Breast epithelium (tissue), 4 donors: ENCODE measurements around the gene ALG10B. TPM values are rescaled to one million over a fixed set of nuclear protein-coding genes. Genes with fewer than 3 reads are reported as not detected.

Experiments
- DNase-seq, 2 donors: peaks; one replicate each; pipeline ENCODE4 v3.0.0-alpha.2; 2019; ENCODE audit warnings: low spot score in 2 of 2
- H3K27ac ChIP-seq, 2 donors: fragments of 200-600 bp; sonication (generic) in 1 of 2; one replicate each; pipeline ENCODE4 v1.5.1; 2016 to 2019; ENCODE audit warnings: mild to moderate bottlenecking in 1 of 2
- H3K27me3 ChIP-seq, 2 donors: fragments of 200-600 bp; sonication (generic) in 1 of 2; one replicate each; pipeline versions ENCODE4 v1.5.1 to v1.6.0; 2017 to 2019; ENCODE audit warnings: control low read depth in 1 of 2, mild to moderate bottlenecking in 1 of 2
- H3K36me3 ChIP-seq: fragments of 200-600 bp; one replicate; pipeline ENCODE4 v1.5.1; 2019
- H3K4me1 ChIP-seq, 2 donors: fragments of 200-600 bp; sonication (generic); one replicate each; pipeline ENCODE4 v1.5.1; 2016 to 2019; ENCODE audit warnings: control low read depth in 1 of 2
- H3K4me3 ChIP-seq, 3 donors: fragments of 200-600 bp; sonication (generic); 1 replicate in 2 of 3; 2 replicates in 1 of 3; pipeline ENCODE4 v1.5.1; 2016 to 2019; ENCODE audit warnings: mild to moderate bottlenecking in 3 of 3, moderate library complexity in 2 of 3
- H3K9me3 ChIP-seq, 2 donors: fragments of 200-600 bp; sonication (generic) in 1 of 2; one replicate each; pipeline ENCODE4 v1.5.1; 2016 to 2019; ENCODE audit warnings: control low read depth in 1 of 2
- POLR2A ChIP-seq: fragments of 450-650 bp; IDR thresholded peaks from one replicate; pipeline ENCODE4 v1.6.1; 2016; ENCODE audit warnings: antibody characterized with exemption, mild to moderate bottlenecking, moderate library complexity
- POLR2AphosphoS5 ChIP-seq, 3 donors: sonication (generic); formaldehyde crosslinking; IDR thresholded peaks; one replicate each; pipeline ENCODE4 v1.6.1; 2017; ENCODE audit warnings: antibody characterized with exemption in 3 of 3
- intact Hi-C: fragments of 100-400 bp; cut with DNase I; formaldehyde crosslinking; loops from one replicate; pipeline ENCODE4 v1.15.1; 2023; ENCODE audit warnings: low total_unique reads
- total RNA-seq, 3 donors: library from RNA; depleted of rRNA; stranded (reverse); fragments of >200 nt; gene quantifications; one replicate each; pipeline ENCODE4 v1.1.0, GENCODE V29; 2016
- TF ChIP-seq, protein P1 (sequence below), 3 donors: fragments of 450-650 bp; IDR thresholded peaks; one replicate each; pipeline ENCODE4 v1.5.1; 2016 to 2017; ENCODE audit warnings: antibody characterized with exemption in 3 of 3, mild to moderate bottlenecking in 3 of 3, moderate library complexity in 3 of 3

ALG10B gene
- total RNA-seq, 3 donors from 2014 or later, result 4.6 to 7.5 (median 5.9) TPM

DNA sequence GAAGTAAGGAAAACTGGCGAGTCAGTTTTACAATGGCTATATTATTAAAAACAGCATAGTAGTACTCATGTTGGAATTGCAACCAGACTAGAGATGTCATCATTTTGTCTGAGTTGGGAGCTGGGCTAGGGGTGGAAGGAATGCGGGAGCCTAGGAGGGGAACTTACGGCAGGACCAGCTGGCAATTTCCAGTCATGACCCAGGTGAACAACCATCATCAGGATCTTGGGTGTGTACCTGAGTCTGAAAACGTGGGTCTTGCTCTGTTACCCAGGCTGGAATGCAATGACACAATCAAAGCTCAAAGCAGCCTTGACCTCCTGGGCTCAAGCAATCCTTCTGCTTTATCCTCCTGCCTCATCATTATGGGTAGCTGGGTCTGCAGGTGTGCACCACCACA, 50.9 kb downstream of the ALG10B start:
- Histone ChIP-seq H3K27me3 (no peaks in the 10 kb centered on the region), H3K36me3 (no peaks in the 10 kb centered on the region), H3K9me3 (no peaks in the 10 kb centered on the region), H3K27ac (no peak overlapping the region), H3K4me3 (no peak overlapping the region), H3K4me1 (no peaks in the 10 kb centered on the region)
- intact Hi-C loops, result no loop called here
- TF ChIP-seq, protein P1, sequence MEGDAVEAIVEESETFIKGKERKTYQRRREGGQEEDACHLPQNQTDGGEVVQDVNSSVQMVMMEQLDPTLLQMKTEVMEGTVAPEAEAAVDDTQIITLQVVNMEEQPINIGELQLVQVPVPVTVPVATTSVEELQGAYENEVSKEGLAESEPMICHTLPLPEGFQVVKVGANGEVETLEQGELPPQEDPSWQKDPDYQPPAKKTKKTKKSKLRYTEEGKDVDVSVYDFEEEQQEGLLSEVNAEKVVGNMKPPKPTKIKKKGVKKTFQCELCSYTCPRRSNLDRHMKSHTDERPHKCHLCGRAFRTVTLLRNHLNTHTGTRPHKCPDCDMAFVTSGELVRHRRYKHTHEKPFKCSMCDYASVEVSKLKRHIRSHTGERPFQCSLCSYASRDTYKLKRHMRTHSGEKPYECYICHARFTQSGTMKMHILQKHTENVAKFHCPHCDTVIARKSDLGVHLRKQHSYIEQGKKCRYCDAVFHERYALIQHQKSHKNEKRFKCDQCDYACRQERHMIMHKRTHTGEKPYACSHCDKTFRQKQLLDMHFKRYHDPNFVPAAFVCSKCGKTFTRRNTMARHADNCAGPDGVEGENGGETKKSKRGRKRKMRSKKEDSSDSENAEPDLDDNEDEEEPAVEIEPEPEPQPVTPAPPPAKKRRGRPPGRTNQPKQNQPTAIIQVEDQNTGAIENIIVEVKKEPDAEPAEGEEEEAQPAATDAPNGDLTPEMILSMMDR (IDR thresholded peaks at IDR 0.05), result no peak
- TF ChIP-seq POLR2A (no peak), POLR2AphosphoS5 (IDR thresholded peaks at IDR 0.05) (no peak)
- no peak for DNase-seq

DNA sequence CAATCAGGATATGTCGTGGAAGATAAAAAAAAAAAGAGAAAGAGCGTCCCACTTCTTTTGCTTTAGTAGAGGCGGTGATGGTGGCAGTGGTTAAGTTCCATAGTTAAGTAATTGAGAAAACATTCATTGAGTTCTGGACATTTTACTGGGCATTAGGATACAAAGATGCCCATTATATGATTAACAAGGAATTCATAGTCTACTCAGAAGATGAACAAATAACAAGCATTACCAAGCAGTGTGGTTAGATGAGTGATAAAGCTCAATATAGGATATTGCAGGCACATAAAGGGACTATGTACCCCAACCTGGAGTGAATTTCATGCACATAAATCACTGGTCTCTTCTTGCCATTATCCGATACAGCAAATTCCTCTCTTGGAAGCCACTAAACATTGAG, 53.7 kb downstream of the ALG10B start:
- no peak for DNase-seq
- intact Hi-C loops, result no loop called here
- no peaks in the 10 kb centered on the region for H3K4me1 ChIP-seq
- no peaks in the 10 kb centered on the region for H3K27me3 ChIP-seq
- H3K36me3 ChIP-seq, result no peaks in the 10 kb centered on the region
- peaks cover 0 to 5% of the 10 kb centered on the region in 2 donors for H3K9me3 ChIP-seq
- no peak for TF ChIP-seq POLR2A
- TF ChIP-seq, protein P1 (IDR thresholded peaks at IDR 0.05), result no peak
- no peak for TF ChIP-seq POLR2AphosphoS5 (IDR thresholded peaks at IDR 0.05)
- H3K4me3 ChIP-seq, result no peak overlapping the region
- no peak overlapping the region for H3K27ac ChIP-seq

DNA sequence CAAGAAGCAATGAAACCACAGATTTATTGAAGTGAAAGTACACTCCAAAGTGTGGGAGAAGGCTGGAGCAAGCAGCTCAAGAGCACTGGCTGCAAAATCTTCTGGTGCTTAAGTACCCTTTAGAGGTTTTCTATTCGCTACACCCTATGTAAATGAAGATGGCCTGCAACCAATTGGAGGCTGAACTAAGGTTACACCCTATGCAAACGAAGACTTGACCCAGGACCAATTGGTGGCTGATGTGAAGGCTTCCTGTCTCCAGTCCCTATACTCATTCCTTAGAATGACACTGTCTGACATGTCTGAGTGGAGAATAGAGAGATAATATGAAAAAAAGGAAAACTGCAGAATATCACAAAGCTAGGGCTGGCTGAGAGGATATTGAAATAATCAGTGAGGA, 57.2 kb downstream of the ALG10B start:
- intact Hi-C loops, result no loop called here
- Histone ChIP-seq H3K4me3 (no peak overlapping the region), H3K27ac (no peak overlapping the region), H3K36me3 (no peaks in the 10 kb centered on the region), H3K27me3 (no peaks in the 10 kb centered on the region), H3K4me1 (no peaks in the 10 kb centered on the region), H3K9me3 (peaks cover 0 to 7% of the 10 kb centered on the region in 2 donors)
- no peak for DNase-seq
- no peak for TF ChIP-seq POLR2A
- no peak for TF ChIP-seq POLR2AphosphoS5 (IDR thresholded peaks at IDR 0.05)
- TF ChIP-seq, protein P1 (IDR thresholded peaks at IDR 0.05), result no peak

DNA sequence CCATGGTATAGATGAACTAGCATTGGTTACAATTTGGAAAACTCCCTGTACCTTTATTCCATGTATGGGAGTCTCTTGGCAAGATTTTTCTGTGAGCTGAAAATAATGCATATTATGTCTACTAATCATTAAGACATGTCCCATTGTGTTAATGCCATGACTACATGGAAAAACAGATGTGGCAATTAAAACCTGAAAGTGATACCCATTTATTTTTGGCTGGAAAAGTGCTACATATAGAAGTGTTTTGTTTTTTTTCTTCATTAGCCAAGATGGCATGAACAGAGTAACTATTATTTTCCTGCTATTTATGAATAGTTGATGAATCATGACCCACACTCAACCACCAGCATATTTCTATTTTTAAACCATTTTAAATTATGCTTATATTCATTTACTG, 58.2 kb downstream of the ALG10B start:
- H3K36me3 ChIP-seq, result no peaks in the 10 kb centered on the region
- no peak for TF ChIP-seq POLR2AphosphoS5 (IDR thresholded peaks at IDR 0.05)
- no peak for DNase-seq
- H3K27ac ChIP-seq, result no peak overlapping the region
- H3K4me3 ChIP-seq, result no peak overlapping the region
- H3K9me3 ChIP-seq, result peaks cover 0 to 12% of the 10 kb centered on the region in 2 donors
- intact Hi-C loops, result no loop called here
- no peaks in the 10 kb centered on the region for H3K4me1 ChIP-seq
- H3K27me3 ChIP-seq, result no peaks in the 10 kb centered on the region
